Melanocyte of skin (primary cell): Measurements from ENCODE around the gene SOX5. TPM values are rescaled to one million over a fixed set of nuclear protein-coding genes. Genes with fewer than 3 reads are reported as not detected.

Experiments used
- total RNA-seq, 2 donors: library from RNA; depleted of rRNA; stranded (reverse); fragments of >200 nt; gene quantifications; 2 replicates each; pipeline ENCODE4 v1.2.3, GENCODE V29; 2012

SOX5 gene
- total RNA-seq = 10 to 100 TPM; 17.6 to 21.0 TPM

DNA sequence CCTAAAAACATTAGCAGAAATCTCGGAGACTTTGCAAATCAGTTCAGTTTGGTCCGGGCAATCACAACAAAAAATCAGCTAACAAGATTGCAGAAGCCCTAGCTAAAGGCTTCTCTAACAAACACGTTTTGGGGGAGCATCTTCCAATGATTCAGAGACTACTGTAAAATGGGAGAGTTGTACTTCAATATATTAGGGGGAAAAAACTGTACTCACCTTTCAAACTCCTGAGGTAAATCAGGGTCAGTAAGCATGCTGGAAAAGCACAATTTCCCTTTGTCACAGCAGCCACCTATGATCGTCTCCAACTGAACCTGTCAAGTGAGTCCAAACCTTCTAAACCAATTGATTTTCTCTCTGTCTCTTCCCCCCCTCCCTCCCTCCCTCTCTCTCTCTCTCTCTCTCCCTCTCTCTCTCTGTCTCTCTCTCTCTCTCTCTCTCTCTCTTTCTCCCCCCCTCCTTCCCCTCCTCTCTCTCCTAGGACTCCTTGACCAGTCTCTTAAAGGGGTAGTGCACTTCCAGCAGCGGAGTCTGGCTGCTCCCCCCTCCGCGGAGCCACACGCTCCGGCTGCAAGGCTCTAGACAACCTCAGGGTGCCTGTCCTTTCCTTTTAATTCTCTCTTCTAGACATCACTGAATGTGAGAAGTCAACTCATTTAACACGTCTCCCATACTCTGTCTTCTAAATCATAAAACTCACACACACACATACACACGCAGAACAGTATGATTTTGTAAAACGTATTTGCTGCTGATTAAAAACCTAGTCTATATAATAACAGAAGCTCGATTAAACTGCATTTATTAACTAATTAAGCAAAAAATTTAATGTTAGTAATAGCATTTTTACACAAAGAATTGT, at the start of gene SOX5:
Gene SOX5, minus strand, starts transcription at position 323 of the 862 bp plus-strand sequence. Its CDS starts 69 bp downstream, at position 254.

